K562 (cell line): ENCODE results near the gene CCDC88A.

Source experiments
- ARID2 ChIP-seq: fragments of 450-650 bp; IDR thresholded peaks from 2 replicates; pipeline ENCODE4 v1.6.1; 2017; ENCODE audit warnings: antibody characterized with exemption, mild to moderate bottlenecking
- ATF6 ChIP-seq: sonication (generic); formaldehyde crosslinking; IDR thresholded peaks from 2 replicates; pipeline ENCODE4 v1.4.0; 2020; ENCODE audit warnings: mild to moderate bottlenecking, missing genetic modification reagents
- CHD1 ChIP-seq: fragments of 200-600 bp; sonication (generic); IDR thresholded peaks from one replicate; pipeline ENCODE4 v1.6.1; 2012; ENCODE audit warnings: mild to moderate bottlenecking, moderate library complexity, low read length, inconsistent platforms
- CTCF ChIP-seq, 3 experiments: IDR thresholded peaks in 2 of 3; conservative IDR thresholded peaks in 1 of 3; 2 replicates each; pipeline ENCODE4 v1.5.1; 2011 to 2012; ENCODE audit warnings: low read length in 3 of 3, mild to moderate bottlenecking in 3 of 3, control low read depth in 2 of 3, improper control_type of control experiment in 1 of 3, inconsistent platforms in 1 of 3, low read depth in 1 of 3, mixed read lengths in 1 of 3, moderate library complexity in 1 of 3; ENCODE audit not compliant: insufficient read depth in 2 of 3
- FOS ChIP-seq: IDR thresholded peaks from 3 replicates; pipeline ENCODE4 v1.6.1; 2011; ENCODE audit not compliant: insufficient read length; ENCODE audit errors: extremely low read depth
- KDM1A ChIP-seq, 2 experiments: fragments of 450-650 bp; IDR thresholded peaks; 2 replicates each; pipeline ENCODE4 v1.6.1; 2016; ENCODE audit warnings: mild to moderate bottlenecking in 2 of 2
- NCOA6 ChIP-seq: fragments of 450-650 bp; IDR thresholded peaks from 2 replicates; pipeline ENCODE4 v1.6.1; 2017; ENCODE audit warnings: mild to moderate bottlenecking
- NFIC ChIP-seq: fragments of 450-650 bp; IDR thresholded peaks from 2 replicates; pipeline ENCODE4 v1.6.1; 2017; ENCODE audit warnings: mild to moderate bottlenecking, inconsistent platforms
- NFIX ChIP-seq: fragments of 250-450 bp; sonication (Bioruptor Pico); IDR thresholded peaks from 2 replicates; pipeline ENCODE4 v1.4.0; 2020; ENCODE audit warnings: low read depth, mild to moderate bottlenecking, moderate library complexity
- POLR2AphosphoS5 ChIP-seq: IDR thresholded peaks from 2 replicates; pipeline ENCODE4 v1.6.1; 2011; ENCODE audit warnings: mild to moderate bottlenecking, low read depth, low read length, moderate library complexity; ENCODE audit not compliant: control insufficient read depth, insufficient read depth
- RAD21 ChIP-seq, 2 experiments: fragments of 250-450 bp in 1 of 2; fragments of 450-650 bp in 1 of 2; sonication (Bioruptor Pico) in 1 of 2; formaldehyde crosslinking in 1 of 2; IDR thresholded peaks in 1 of 2; conservative IDR thresholded peaks in 1 of 2; 2 replicates each; pipeline versions ENCODE4 v1.4.0 to v1.8.0; 2020 to 2022; ENCODE audit warnings: mild to moderate bottlenecking in 2 of 2, moderate library complexity in 1 of 2
- ZNF644 ChIP-seq: fragments of 200-800 bp; sonication (Bioruptor generic); IDR thresholded peaks from 2 replicates; pipeline ENCODE4 v1.6.1; 2016; ENCODE audit warnings: low read depth, missing genetic modification characterization, missing compliant biosample characterization
- ZNF707 ChIP-seq: fragments of 250-450 bp; sonication (Bioruptor Pico); conservative IDR thresholded peaks from 2 replicates; pipeline ENCODE4 v1.8.0; 2022; ENCODE audit warnings: inconsistent platforms, mild to moderate bottlenecking, moderate library complexity
- ZNF830 ChIP-seq: fragments of 250-450 bp; sonication (Bioruptor Pico); IDR thresholded peaks from 2 replicates; pipeline ENCODE4 v1.5.0; 2021; ENCODE audit warnings: mild to moderate bottlenecking

- no peak for TF ChIP-seq NFIC
- TF ChIP-seq ZNF644 = no peak
- TF ChIP-seq KDM1A (IDR thresholded peaks at IDR 0.05) = no peak
- no peak for TF ChIP-seq RAD21 (CRISPR knock-in tag; conservative IDR thresholded peaks at IDR 0.05 in 1 of 2, IDR thresholded peaks at IDR 0.05 in 1 of 2)
- no peak for TF ChIP-seq NFIX (CRISPR knock-in tag)
- TF ChIP-seq CTCF (IDR thresholded peaks at IDR 0.05 in 2 of 3, conservative IDR thresholded peaks at IDR 0.05 in 1 of 3; ENCODE audit: insufficient read depth in 2 of 3, low read depth in 1 of 3, low read length in 3 of 3) = no peak
- no peak for TF ChIP-seq CHD1
- no peak for TF ChIP-seq ZNF707 (CRISPR knock-in tag)
- TF ChIP-seq POLR2AphosphoS5 = no peak
- no peak for TF ChIP-seq ARID2
- no peak for TF ChIP-seq ATF6 (CRISPR knock-in tag)
- TF ChIP-seq ZNF830 (CRISPR knock-in tag) = no peak
- no peak for TF ChIP-seq FOS
- no peak for TF ChIP-seq NCOA6
Observed at GRCh38 chr2:55400332-55400731, 19.3 kb downstream of the CCDC88A start.
